PFSK-1 (cell line): ENCODE measurements around the gene HP1BP3.

Experiments used
- FOXP2 ChIP-seq: optimal IDR thresholded peaks from 2 replicates; pipeline ENCODE3; 2011; ENCODE audit warnings: borderline replicate concordance, control low read depth, inconsistent platforms; ENCODE audit not compliant: insufficient read depth; ENCODE audit errors: extremely low read length, extremely low read depth
- POLR2AphosphoS5 ChIP-seq: IDR thresholded peaks from 2 replicates; pipeline ENCODE4 v1.6.1; 2012; ENCODE audit warnings: low read depth, mild to moderate bottlenecking, control low read depth, low read length, moderate library complexity
- REST ChIP-seq, 2 experiments: IDR thresholded peaks; 2 replicates each; pipeline versions ENCODE4 v1.6.1 to v1.8.0; 2011 to 2012; ENCODE audit warnings: low read depth in 2 of 2, low read length in 2 of 2, control low read depth in 1 of 2, inconsistent platforms in 1 of 2, mild to moderate bottlenecking in 1 of 2, moderate library complexity in 1 of 2; ENCODE audit not compliant: insufficient read depth in 1 of 2
- SIN3A ChIP-seq: IDR thresholded peaks from 2 replicates; pipeline ENCODE4 v1.6.1; 2012; ENCODE audit warnings: mild to moderate bottlenecking, low read length, moderate library complexity, borderline replicate concordance; ENCODE audit not compliant: insufficient read depth
- TAF1 ChIP-seq: IDR thresholded peaks from 2 replicates; pipeline ENCODE4 v1.6.1; 2012; ENCODE audit warnings: low read length, control low read depth, borderline replicate concordance; ENCODE audit not compliant: insufficient read depth

HP1BP3 gene

GRCh38 chr1:20771780-20772179 lies 15.3 kb downstream of the HP1BP3 start:
- no peak for TF ChIP-seq POLR2AphosphoS5
- TF ChIP-seq TAF1, result no peak
- no peak for TF ChIP-seq FOXP2
- no peak for TF ChIP-seq REST (IDR thresholded peaks at IDR 0.05; ENCODE audit: insufficient read depth in 1 of 2, low read depth in 2 of 2, low read length in 2 of 2)
- no peak for TF ChIP-seq SIN3A

DNA sequence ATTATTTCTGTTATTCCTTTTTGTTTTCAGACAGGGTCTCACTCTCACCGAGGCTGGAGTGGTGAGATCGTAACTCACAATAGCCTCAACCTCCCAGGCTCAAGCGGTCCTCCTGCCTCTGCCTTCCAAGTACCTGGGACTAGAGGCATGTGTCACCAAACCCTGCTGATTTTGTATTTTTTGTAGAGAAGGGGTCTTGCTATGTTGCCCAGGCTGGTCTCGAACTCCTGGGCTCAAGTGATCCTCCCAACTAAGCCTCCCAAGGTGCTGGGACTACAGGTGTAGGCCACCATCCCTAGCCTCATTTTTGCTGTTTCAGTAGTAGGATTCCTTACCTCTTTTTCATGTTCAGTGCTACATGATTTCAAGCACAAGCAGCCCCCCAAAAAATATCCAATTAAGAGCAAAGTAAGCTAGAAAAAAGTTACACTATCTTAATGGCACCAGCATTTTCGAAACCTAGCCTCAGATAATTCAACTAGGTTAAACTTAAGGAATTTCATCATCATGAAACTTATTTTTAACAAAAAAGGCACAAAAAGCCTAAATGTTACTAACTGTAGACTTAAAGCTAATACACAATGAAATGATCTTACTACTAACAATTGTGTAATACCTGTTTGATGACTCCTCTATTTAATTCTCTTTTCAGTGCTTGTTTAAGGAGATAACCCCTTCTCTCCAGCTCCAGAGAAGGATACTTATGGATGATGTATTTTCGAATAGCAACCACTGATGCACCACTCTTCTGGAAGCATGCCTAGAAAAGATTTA lies 16.6 kb downstream of the HP1BP3 start:
- TF ChIP-seq REST (IDR thresholded peaks at IDR 0.05; ENCODE audit: insufficient read depth in 1 of 2, low read depth in 2 of 2, low read length in 2 of 2) (no peak), FOXP2 (no peak), TAF1 (no peak), SIN3A (no peak), POLR2AphosphoS5 (no peak)

DNA sequence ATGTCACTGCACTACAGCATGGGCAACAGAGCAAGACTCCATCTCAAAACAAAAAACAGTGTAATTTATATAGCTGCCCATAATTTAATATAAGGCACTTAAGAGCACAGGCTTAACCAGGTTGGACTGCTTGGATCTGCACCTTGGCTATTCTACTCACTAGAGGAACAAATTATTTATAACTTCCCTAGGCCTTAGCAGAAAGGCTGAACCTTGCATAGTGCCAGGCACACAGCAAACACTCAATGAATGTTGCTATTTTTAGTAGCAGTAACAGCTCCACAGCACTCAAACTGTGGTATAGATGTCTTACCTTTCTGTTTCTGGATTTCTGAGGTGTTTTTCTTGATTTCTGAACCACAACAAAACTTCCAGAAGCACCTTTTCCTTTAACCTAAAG lies 19.8 kb downstream of the HP1BP3 start:
- TF ChIP-seq REST (IDR thresholded peaks at IDR 0.05; ENCODE audit: insufficient read depth in 1 of 2, low read depth in 2 of 2, low read length in 2 of 2) (no peak), TAF1 (no peak), SIN3A (no peak), FOXP2 (no peak), POLR2AphosphoS5 (no peak)

GRCh38 chr1:20763417-20763816 lies 23.7 kb downstream of the HP1BP3 start:
- no peak for TF ChIP-seq POLR2AphosphoS5
- TF ChIP-seq REST (IDR thresholded peaks at IDR 0.05; ENCODE audit: insufficient read depth in 1 of 2, low read depth in 2 of 2, low read length in 2 of 2), result no peak
- TF ChIP-seq FOXP2, result no peak
- no peak for TF ChIP-seq TAF1
- TF ChIP-seq SIN3A, result no peak

- TF ChIP-seq POLR2AphosphoS5 (no peak), REST (IDR thresholded peaks at IDR 0.05; ENCODE audit: insufficient read depth in 1 of 2, low read depth in 2 of 2, low read length in 2 of 2) (no peak), TAF1 (no peak), SIN3A (no peak), FOXP2 (no peak)
Observed at GRCh38 chr1:20760322-20760721, 26.8 kb downstream of the HP1BP3 start.
